Right lobe of liver (tissue), 6 donors: Measurements from ENCODE around the gene ZC3H12C. TPM values are rescaled to one million over a fixed set of nuclear protein-coding genes. Genes with fewer than 3 reads are reported as not detected.

Source experiments
- ATAC-seq, 4 donors: fragments of 200-7000 bp; cut with Tn5 transposase; one replicate each; pipeline ENCODE4 v1.9.1; 2020; ENCODE audit warnings: mild to moderate bottlenecking in 4 of 4, moderate library complexity in 4 of 4
- DNase-seq, 3 donors: peaks; one replicate each; pipeline ENCODE4 v3.0.0-alpha.2; 2020
- H3K27ac ChIP-seq, 3 donors: fragments of 200-600 bp; one replicate each; pipeline ENCODE4 v1.8.0; 2022
- H3K27me3 ChIP-seq, 2 donors: fragments of 200-600 bp; one replicate each; pipeline ENCODE4 v1.8.0; 2022
- H3K36me3 ChIP-seq, 4 donors: fragments of 200-600 bp; sonication (generic) in 1 of 4; one replicate each; pipeline versions ENCODE4 v1.5.1 to v1.8.0; 2017 to 2022; ENCODE audit warnings: control low read depth in 1 of 4
- H3K4me1 ChIP-seq, 4 donors: fragments of 200-600 bp; sonication (generic) in 1 of 4; one replicate each; pipeline versions ENCODE4 v1.5.1 to v1.8.0; 2017 to 2022; ENCODE audit warnings: control low read depth in 1 of 4
- H3K4me3 ChIP-seq, 3 donors: fragments of 200-600 bp; one replicate each; pipeline ENCODE4 v1.8.0; 2022
- H3K9me3 ChIP-seq, 4 donors: fragments of 200-600 bp; sonication (generic) in 1 of 4; one replicate each; pipeline versions ENCODE4 v1.5.1 to v1.8.0; 2017 to 2022; ENCODE audit warnings: control low read depth in 1 of 4
- CTCF ChIP-seq, 4 donors: fragments of 200-600 bp in 3 of 4; fragments of 450-650 bp in 1 of 4; IDR thresholded peaks; one replicate each; pipeline versions ENCODE4 v1.5.1 to v1.8.0; 2016 to 2022; ENCODE audit warnings: antibody characterized with exemption in 4 of 4, mild to moderate bottlenecking in 2 of 4
- POLR2A ChIP-seq: fragments of 450-650 bp; IDR thresholded peaks from one replicate; pipeline ENCODE4 v1.6.1; 2017; ENCODE audit warnings: antibody characterized with exemption, mild to moderate bottlenecking
- WGBS: methylation state at CpG from one replicate; pipeline ENCODE4 v1.1.6; 2018; ENCODE audit warnings: low coverage, low lambda C conversion rate; ENCODE audit not compliant: insufficient coverage; ENCODE audit errors: missing lambda C conversion rate; 5-methylcytosine and 5-hydroxymethylcytosine counted together
- intact Hi-C, 2 donors: fragments of 100-400 bp; cut with DNase I; formaldehyde crosslinking; loops; one replicate each; pipeline versions ENCODE4 v1.11.2 to v1.14.1; 2022
- total RNA-seq, 6 experiments: library from RNA; depleted of rRNA in 2 of 6; stranded (reverse); fragments of >200 nt in 2 of 6; fragmentation: NEBNext Ultra II Directional in 3 of 6; extraction: Animal tissue kit (Norgen Biotek cat#: 25700) in 3 of 6; gene quantifications; one replicate each; pipeline versions ENCODE4 v1.1.0 to v1.2.4, GENCODE V29; 2016 to 2023
- donor health status: DM: no; HTN: yes; CAD: no.
- donor health status: DM: no; HTN: no; CAD: no.
- donor health status: DM: no; HTN: no; CAD: no.
- donor health status: DM: no; HTN: yes; CAD: no.
- donor health status: DM: no; HTN: yes; CAD: no.

ZC3H12C gene
- total RNA-seq, 6 experiments from 2014 or later = 4.0 to 7.9 (median 4.8) TPM

- Histone ChIP-seq H3K9me3 (no peaks in the 10 kb centered on the region), H3K27me3 (no peaks in the 10 kb centered on the region), H3K27ac (no peak overlapping the region), H3K36me3 (no peaks in the 10 kb centered on the region), H3K4me3 (no peak overlapping the region), H3K4me1 (no peaks in the 10 kb centered on the region)
- WGBS = 80% methylated on average over 1 of the region's 8 CpGs
- no peak for DNase-seq
- intact Hi-C loops = no loop called here
- TF ChIP-seq CTCF (IDR thresholded peaks at IDR 0.05) (no peak), POLR2A (no peak)
- peak in 1 of 4 donors; percentile 30 for ATAC-seq
Observed at GRCh38 chr11:110050201-110050506, 43.0 kb upstream of the ZC3H12C start.

- ATAC-seq = no peak
- Histone ChIP-seq H3K27me3 (no peaks in the 10 kb centered on the region), H3K9me3 (no peaks in the 10 kb centered on the region), H3K36me3 (no peaks in the 10 kb centered on the region), H3K4me3 (no peak overlapping the region), H3K4me1 (no peaks in the 10 kb centered on the region), H3K27ac (no peak overlapping the region)
- intact Hi-C loops = no loop called here
- WGBS = 86% methylated on average over 9 of the region's 11 CpGs
- DNase-seq = no peak
- TF ChIP-seq POLR2A = no peak
- TF ChIP-seq CTCF (IDR thresholded peaks at IDR 0.05) = no peak
Observed at GRCh38 chr11:110053848-110054414, 39.3 kb upstream of the ZC3H12C start.

- 42% methylated on average over 2 of the region's 2 CpGs for WGBS
- Histone ChIP-seq H3K27ac (no peak overlapping the region), H3K4me3 (no peak overlapping the region), H3K27me3 (no peaks in the 10 kb centered on the region), H3K36me3 (no peaks in the 10 kb centered on the region), H3K9me3 (no peaks in the 10 kb centered on the region), H3K4me1 (no peaks in the 10 kb centered on the region)
- intact Hi-C loops = no loop called here
- ATAC-seq (no peak), DNase-seq (no peak)
- no peak for TF ChIP-seq CTCF (IDR thresholded peaks at IDR 0.05)
- TF ChIP-seq POLR2A = no peak
Observed at GRCh38 chr11:110056956-110057355, 36.2 kb upstream of the ZC3H12C start.

GRCh38 chr11:110059706-110060463 lies 33.3 kb upstream of the ZC3H12C start:
- Histone ChIP-seq H3K36me3 (no peaks in the 10 kb centered on the region), H3K27ac (no peak overlapping the region), H3K9me3 (no peaks in the 10 kb centered on the region), H3K27me3 (no peaks in the 10 kb centered on the region), H3K4me3 (no peak overlapping the region), H3K4me1 (no peaks in the 10 kb centered on the region)
- intact Hi-C loops = no loop called here
- WGBS = 32% methylated on average over 2 of the region's 2 CpGs
- TF ChIP-seq CTCF (IDR thresholded peaks at IDR 0.05) (no peak), POLR2A (no peak)
- DNase-seq (no peak), ATAC-seq (no peak)
